PC-9 (cell line): ENCODE measurements around the gene ITGB8. TPM values are rescaled to one million over a fixed set of nuclear protein-coding genes. Genes with fewer than 3 reads are reported as not detected.

Experiments
- BruUV-seq: library from RNA; stranded (reverse); fragments of 400-500 nt; replicated peaks from 2 replicates; lab custom pipeline; 2021; lab: Mats Ljungman, UMichigan
- CTCF ChIA-PET: fragments of 300-600 bp; sonication (Branson Sonifier 250); formaldehyde crosslinking; loops from one replicate; lab custom pipeline; 2022; ENCODE audit warnings: antibody characterized with exemption; lab: Charles Lee
- POLR2A ChIA-PET: fragments of 300-600 bp; sonication (Branson Sonifier 250); formaldehyde crosslinking; loops from one replicate; lab custom pipeline; 2022; ENCODE audit warnings: antibody characterized with exemption; ENCODE audit not compliant: unreplicated experiment; lab: Charles Lee
- DNase-seq, 2 experiments: peaks; one replicate each; pipeline versions ENCODE4 v3.0.0 to v3.0.0-alpha.2; 2015 to 2022; ENCODE audit warnings: mixed read lengths in 1 of 2
- H2AFZ ChIP-seq: fragments of 200-600 bp; sonication (generic); 2 replicates; pipeline ENCODE4 v1.8.1; 2017; ENCODE audit warnings: antibody characterized with exemption
- H3F3A ChIP-seq: fragments of 200-600 bp; sonication (generic); 2 replicates; pipeline ENCODE4 v1.8.1; 2017; ENCODE audit warnings: antibody characterized with exemption, mild to moderate bottlenecking, low read depth; ENCODE audit not compliant: insufficient read depth
- H3K27ac ChIP-seq: fragments of 200-600 bp; sonication (generic); 2 replicates; pipeline ENCODE4 v1.6.1; 2016; ENCODE audit warnings: mixed run types
- H3K27me3 ChIP-seq: fragments of 200-600 bp; sonication (generic); 2 replicates; pipeline ENCODE4 v1.6.1; 2016; ENCODE audit warnings: low read depth, mixed run types; ENCODE audit not compliant: insufficient read depth
- H3K36me3 ChIP-seq: fragments of 200-600 bp; sonication (generic); 2 replicates; pipeline ENCODE4 v1.6.1; 2016; ENCODE audit warnings: low read depth, mixed run types
- H3K4me1 ChIP-seq: fragments of 200-600 bp; sonication (generic); replicated peaks from 2 replicates; pipeline ENCODE4 v1.6.1; 2016; ENCODE audit warnings: mixed run types; ENCODE audit not compliant: insufficient read depth
- H3K4me2 ChIP-seq: fragments of 200-600 bp; sonication (generic); 2 replicates; pipeline ENCODE4 v1.6.1; 2017; ENCODE audit warnings: mixed run types
- H3K4me3 ChIP-seq: fragments of 200-600 bp; sonication (generic); 2 replicates; pipeline ENCODE4 v1.6.1; 2016; ENCODE audit warnings: mixed run types
- H3K79me2 ChIP-seq: fragments of 200-600 bp; sonication (generic); 2 replicates; pipeline ENCODE4 v1.6.1; 2017; ENCODE audit warnings: low read depth, mixed run types
- H3K9me2 ChIP-seq: fragments of 200-600 bp; sonication (generic); 2 replicates; pipeline ENCODE4 v1.8.1; 2017; ENCODE audit warnings: mild to moderate bottlenecking; ENCODE audit not compliant: insufficient read depth
- H3K9me3 ChIP-seq: fragments of 200-600 bp; sonication (generic); 2 replicates; pipeline ENCODE4 v1.8.1; 2016; ENCODE audit warnings: low read depth; ENCODE audit not compliant: insufficient read depth
- H4K20me1 ChIP-seq: fragments of 200-600 bp; sonication (generic); 2 replicates; pipeline ENCODE4 v1.8.1; 2017; ENCODE audit not compliant: insufficient read depth
- EZH2 ChIP-seq: fragments of 200-600 bp; sonication (generic); IDR thresholded peaks from 2 replicates; pipeline ENCODE4 v1.8.0; 2017; ENCODE audit warnings: antibody characterized with exemption, low read depth
- intact Hi-C: fragments of 100-400 bp; cut with micrococcal nuclease; formaldehyde crosslinking; loops from one replicate; pipeline ENCODE4 v1.10.0; 2022; ENCODE audit not compliant: unreplicated experiment
- total RNA-seq: library from RNA; stranded (reverse); gene quantifications from 2 replicates; pipeline ENCODE4 v1.2.3, GENCODE V29; 2021
- TF ChIP-seq, protein P1 (sequence below): fragments of 200-600 bp; sonication (generic); conservative IDR thresholded peaks from 2 replicates; pipeline ENCODE4 v1.6.1; 2017; ENCODE audit warnings: mixed run types, antibody characterized with exemption, mild to moderate bottlenecking, moderate library complexity

The ITGB8 gene
- total RNA-seq, 1 experiment from 2014 or later: 20.1 TPM

- Histone ChIP-seq H3K4me1 (peaks cover 38% of the 10 kb centered on the region), H3K79me2 (no peaks in the 10 kb centered on the region), H3K27me3 (no peaks in the 10 kb centered on the region), H4K20me1 (no peaks in the 10 kb centered on the region), H3K27ac (peak overlapping the region; percentile 92), H3K9me3 (peaks cover 13% of the 10 kb centered on the region), H3F3A (peaks cover 39% of the 10 kb centered on the region), H3K4me2 (peak overlapping the region; percentile 58), H3K4me3 (peak overlapping the region; percentile 15; the same call in 1 of the 2 replicates), H2AFZ (no peak overlapping the region), H3K36me3 (0 out of 2 replicates have a peak, but pooled peaks cover 5% of the 10 kb centered on the region), H3K9me2 (no peaks in the 10 kb centered on the region; the same call in 1 of the 2 replicates)
- no peak for DNase-seq
- ChIA-PET POLR2A (no interaction called here), CTCF (no interaction called here)
- intact Hi-C loops: no loop called here
- no peak for TF ChIP-seq EZH2
- TF ChIP-seq, protein P1, sequence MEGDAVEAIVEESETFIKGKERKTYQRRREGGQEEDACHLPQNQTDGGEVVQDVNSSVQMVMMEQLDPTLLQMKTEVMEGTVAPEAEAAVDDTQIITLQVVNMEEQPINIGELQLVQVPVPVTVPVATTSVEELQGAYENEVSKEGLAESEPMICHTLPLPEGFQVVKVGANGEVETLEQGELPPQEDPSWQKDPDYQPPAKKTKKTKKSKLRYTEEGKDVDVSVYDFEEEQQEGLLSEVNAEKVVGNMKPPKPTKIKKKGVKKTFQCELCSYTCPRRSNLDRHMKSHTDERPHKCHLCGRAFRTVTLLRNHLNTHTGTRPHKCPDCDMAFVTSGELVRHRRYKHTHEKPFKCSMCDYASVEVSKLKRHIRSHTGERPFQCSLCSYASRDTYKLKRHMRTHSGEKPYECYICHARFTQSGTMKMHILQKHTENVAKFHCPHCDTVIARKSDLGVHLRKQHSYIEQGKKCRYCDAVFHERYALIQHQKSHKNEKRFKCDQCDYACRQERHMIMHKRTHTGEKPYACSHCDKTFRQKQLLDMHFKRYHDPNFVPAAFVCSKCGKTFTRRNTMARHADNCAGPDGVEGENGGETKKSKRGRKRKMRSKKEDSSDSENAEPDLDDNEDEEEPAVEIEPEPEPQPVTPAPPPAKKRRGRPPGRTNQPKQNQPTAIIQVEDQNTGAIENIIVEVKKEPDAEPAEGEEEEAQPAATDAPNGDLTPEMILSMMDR: no peak
- no TSS peak for BruUV-seq
These were observed 20.4 kb downstream of the ITGB8 start for GRCh38 chr7:20350996-20351692.

DNA sequence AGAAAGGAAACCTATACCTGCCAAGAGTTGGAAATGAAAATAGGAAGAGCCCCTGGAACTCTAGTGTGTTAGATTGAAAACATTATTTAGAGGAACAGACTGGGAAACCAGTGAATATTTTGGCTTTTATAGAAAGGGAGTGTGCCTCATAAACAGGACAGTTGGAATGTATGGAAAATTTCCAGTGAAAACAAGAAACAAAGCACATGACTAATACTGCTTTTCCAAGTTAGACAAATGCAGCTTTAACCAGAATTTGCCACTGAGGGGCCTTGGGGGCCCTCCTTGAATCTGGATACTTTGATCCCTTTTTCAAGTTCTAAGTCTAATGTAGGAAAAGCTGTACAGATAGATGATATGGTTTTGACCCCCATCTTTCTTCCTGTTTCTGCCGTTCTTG lies 21.2 kb downstream of the ITGB8 start:
- Histone ChIP-seq H3K9me2 (no peaks in the 10 kb centered on the region; the same call in 1 of the 2 replicates), H3K9me3 (peaks cover 12% of the 10 kb centered on the region), H3K27me3 (no peaks in the 10 kb centered on the region), H3K27ac (peak overlapping the region; percentile 92), H2AFZ (peak overlapping the region; percentile 25), H3F3A (peaks cover 39% of the 10 kb centered on the region), H3K4me3 (peak overlapping the region; percentile 15; the same call in 1 of the 2 replicates), H3K4me2 (peak overlapping the region; percentile 58), H3K36me3 (0 out of 2 replicates have a peak, but pooled peaks cover 5% of the 10 kb centered on the region), H3K79me2 (no peaks in the 10 kb centered on the region), H4K20me1 (no peaks in the 10 kb centered on the region), H3K4me1 (peaks cover 38% of the 10 kb centered on the region)
- TF ChIP-seq EZH2: no peak
- TF ChIP-seq, protein P1: no peak
- intact Hi-C loops: loop anchor here (1.0 to 2.0 kb wide), 2 partner anchors 23 to 111 kb away; no protein-coding TSS in a partner anchor
- BruUV-seq: no TSS peak
- POLR2A ChIA-PET: no interaction called here
- CTCF ChIA-PET: no interaction called here
- DNase-seq: peak in 1 of 2 experiments; percentile 63

GRCh38 chr7:20352573-20353306 lies 22.0 kb downstream of the ITGB8 start:
- intact Hi-C loops: loop anchor here (1.0 to 2.0 kb wide), 5 partner anchors 11 to 135 kb away; partner anchors contain the start of gene MACC1
- Histone ChIP-seq H3K27me3 (no peaks in the 10 kb centered on the region), H3K4me3 (peak overlapping the region; percentile 15; the same call in 1 of the 2 replicates), H3K4me1 (peaks cover 38% of the 10 kb centered on the region), H3K27ac (peak overlapping the region; percentile 92), H3K9me2 (no peaks in the 10 kb centered on the region; the same call in 1 of the 2 replicates), H3K4me2 (peak overlapping the region; percentile 58), H3K9me3 (peaks cover 9% of the 10 kb centered on the region; the same call in 1 of the 2 replicates), H3K36me3 (0 out of 2 replicates have a peak, but pooled peaks cover 5% of the 10 kb centered on the region), H4K20me1 (no peaks in the 10 kb centered on the region), H2AFZ (0 out of 2 replicates have a peak overlapping the region, but pooled peaks have one; percentile 25), H3K79me2 (no peaks in the 10 kb centered on the region), H3F3A (peaks cover 39% of the 10 kb centered on the region)
- peak; percentile 73 to 100 for DNase-seq
- CTCF ChIA-PET: interaction anchor here (0.6 kb wide), 2 partner anchors 52 to 605 kb away, joined by 3 read pairs; no protein-coding TSS in a partner anchor
- POLR2A ChIA-PET: interaction anchor here (0.5 to 1.0 kb wide), 2 partner anchors 21 to 916 kb away, joined by 5 to 11 read pairs; no protein-coding TSS in a partner anchor
- TF ChIP-seq, protein P1: no peak
- TF ChIP-seq EZH2: no peak
- BruUV-seq: TSS peak; percentile 95
